ENCODE data around the gene DGAT2L6. TPM values are rescaled to one million over a fixed set of nuclear protein-coding genes. Genes with fewer than 3 reads are reported as not detected.
"Not testable (repeated sequence)": the region's sequence is repeated elsewhere in the genome, so short reads cannot be mapped to it uniquely, and the experiment has no call there.

Gene DGAT2L6
- total RNA-seq, 1 donor from 2014 or later = not detected

- DNase-seq (ENCODE audit: low read depth) = peak; percentile 58
Observed at GRCh38 chrX:70196961-70197720, 19.9 kb downstream of the DGAT2L6 start.

DNA sequence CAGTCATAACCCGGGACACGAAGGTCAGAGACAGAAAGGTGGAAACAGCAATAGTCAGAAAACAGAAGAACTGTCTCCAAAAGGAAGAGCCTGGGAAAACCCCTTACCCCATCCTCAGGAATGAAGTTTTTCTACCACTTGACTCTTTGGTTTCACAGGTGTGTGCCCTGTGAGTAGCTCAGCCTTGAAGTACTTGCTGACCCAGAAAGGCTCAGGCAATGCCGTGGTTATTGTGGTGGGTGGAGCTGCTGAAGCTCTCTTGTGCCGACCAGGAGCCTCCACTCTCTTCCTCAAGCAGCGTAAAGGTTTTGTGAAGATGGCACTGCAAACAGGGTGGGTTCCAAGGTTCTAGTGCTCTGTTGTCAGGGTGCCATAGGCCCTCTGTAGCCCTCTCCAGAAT is 24.4 kb downstream of the DGAT2L6 start:
- no peak for DNase-seq (ENCODE audit: low read depth)

DNA sequence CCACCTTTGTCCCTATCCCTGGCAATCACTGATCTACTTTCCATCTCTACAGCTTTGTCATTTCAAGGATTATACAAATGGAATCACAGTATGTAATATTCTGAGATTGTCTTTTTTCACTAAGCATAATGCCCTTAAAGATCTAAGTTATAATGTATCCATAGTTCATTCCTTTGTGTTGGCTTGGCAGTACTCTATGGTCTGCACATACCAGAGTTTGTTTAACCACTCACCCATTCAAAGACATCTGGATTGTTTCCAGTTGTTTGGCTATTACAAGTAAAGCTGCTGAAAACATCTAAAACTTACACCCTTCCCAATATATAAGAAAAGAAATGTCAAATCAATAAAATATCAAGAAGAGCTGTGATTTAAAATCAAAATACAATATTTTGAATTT is 31.2 kb downstream of the DGAT2L6 start:
- peak; percentile 6 for DNase-seq (ENCODE audit: low read depth)

DNA sequence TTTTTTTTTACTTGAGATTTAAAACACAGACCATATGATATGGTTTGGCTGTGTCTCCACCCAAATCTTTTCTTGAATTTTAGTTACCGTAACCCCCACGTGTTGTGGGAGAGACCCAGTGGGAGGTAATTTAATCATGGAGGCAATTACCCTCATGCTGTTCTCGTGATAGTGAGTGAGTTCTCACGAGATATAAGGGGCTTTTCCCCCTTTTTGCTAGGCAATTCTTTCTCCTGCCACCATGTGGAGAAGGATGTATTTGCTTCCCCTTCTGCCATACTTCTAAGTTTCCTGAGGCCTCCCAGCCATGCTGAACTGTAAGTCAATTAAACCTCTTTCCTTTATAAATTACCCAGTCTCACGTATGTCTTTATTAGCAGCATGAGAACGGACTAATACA is 32.3 kb downstream of the DGAT2L6 start:
- DNase-seq (ENCODE audit: low read depth) = not testable (repeated sequence)

- no peak for DNase-seq (ENCODE audit: low read depth)
Observed at GRCh38 chrX:70219938-70220764, 42.9 kb downstream of the DGAT2L6 start.

- no peak for DNase-seq (ENCODE audit: low read depth)
Observed at GRCh38 chrX:70226048-70226447, 48.8 kb downstream of the DGAT2L6 start.

GRCh38 chrX:70226687-70227086 is 49.4 kb downstream of the DGAT2L6 start:
- DNase-seq (ENCODE audit: low read depth) = no peak

DNA sequence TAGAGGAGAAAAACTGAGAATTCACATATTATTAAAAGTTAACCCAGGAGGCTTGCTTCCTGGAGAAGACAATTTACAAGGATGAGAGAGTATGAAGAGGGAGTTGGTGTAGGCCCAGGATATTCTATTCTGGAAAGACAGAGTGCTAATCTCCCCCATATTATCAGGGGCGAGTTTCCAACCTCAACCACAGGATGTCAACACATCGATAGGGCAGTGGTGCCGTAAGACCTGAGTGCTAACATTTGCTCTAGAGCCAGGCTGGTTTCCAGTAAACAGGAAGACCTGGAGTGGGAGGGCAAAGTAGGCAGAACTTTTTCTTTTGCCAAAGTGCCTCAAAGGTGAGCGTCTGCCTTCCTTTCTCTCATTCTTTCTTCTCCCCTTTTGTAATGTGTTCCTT is 54.4 kb downstream of the DGAT2L6 start:
- no peak for DNase-seq (ENCODE audit: low read depth)

GRCh38 chrX:70234355-70234754 is 57.1 kb downstream of the DGAT2L6 start, which contains the start of gene AWAT1:
AWAT1 (plus strand) TSS chrX:70234655; CDS start chrX:70234696, 41 bp downstream.
- DNase-seq (ENCODE audit: low read depth) = no peak

DNA sequence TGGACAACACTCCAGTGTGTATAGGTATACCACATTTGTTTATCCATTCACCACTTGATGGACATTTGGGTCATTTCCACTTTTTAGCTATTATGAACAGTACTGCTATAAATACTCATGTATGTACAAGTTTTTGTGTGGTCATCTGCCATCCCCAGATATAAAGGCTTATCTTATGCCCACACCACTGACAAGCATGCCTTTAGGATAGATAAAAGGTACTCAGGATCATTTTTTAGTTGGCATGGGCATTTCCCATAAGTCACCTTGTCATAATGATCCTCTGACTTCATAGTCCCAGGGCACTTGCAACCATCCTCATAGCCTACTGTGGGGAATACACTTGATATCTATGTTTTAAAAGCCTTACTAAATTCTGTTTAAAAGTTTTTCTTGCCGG is 63.5 kb downstream of the DGAT2L6 start:
- no peak for DNase-seq (ENCODE audit: low read depth)

GRCh38 chrX:70241501-70241900 is 64.2 kb downstream of the DGAT2L6 start:
- DNase-seq (ENCODE audit: low read depth) = no peak

DNA sequence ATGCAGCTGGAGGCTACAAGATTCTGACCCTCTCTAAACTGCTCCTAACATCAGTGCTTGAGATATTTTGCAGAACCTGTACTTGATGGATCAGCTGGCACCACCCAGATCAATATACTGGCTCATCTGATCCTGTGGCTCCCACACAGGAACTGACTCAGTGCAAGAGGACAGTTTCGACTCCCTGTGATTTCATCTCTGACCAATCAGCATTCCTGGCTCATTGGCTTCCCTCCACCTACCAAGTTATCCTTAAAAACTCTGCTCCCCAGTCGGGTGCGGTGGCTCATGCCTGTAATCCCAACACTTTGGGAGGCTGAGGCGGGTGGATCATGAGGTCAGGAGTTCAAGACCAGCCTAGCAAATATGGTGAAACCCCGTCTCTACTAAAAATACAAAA is 66.3 kb downstream of the DGAT2L6 start:
- DNase-seq (ENCODE audit: low read depth) = not testable (repeated sequence)

DNA sequence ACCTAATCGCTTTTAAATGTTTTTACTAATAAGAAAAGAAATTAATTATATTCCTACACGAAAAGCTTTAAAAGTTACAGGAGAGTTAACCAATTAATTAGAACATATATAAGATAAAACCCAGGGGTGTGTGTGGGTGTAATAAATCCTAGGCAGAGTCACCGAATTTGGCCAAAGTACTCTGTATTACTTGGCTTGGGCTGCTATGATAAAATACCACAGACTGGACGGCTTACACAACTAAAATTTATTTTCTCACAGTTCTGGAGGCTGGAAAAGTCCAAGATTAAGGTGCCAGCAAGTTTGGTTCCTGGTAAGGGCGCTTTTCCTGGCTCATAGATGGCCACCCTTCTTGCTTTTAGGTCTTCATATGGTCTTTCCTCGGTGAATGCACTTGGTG is 67.6 kb downstream of the DGAT2L6 start:
- DNase-seq (ENCODE audit: low read depth) = no peak

DNA sequence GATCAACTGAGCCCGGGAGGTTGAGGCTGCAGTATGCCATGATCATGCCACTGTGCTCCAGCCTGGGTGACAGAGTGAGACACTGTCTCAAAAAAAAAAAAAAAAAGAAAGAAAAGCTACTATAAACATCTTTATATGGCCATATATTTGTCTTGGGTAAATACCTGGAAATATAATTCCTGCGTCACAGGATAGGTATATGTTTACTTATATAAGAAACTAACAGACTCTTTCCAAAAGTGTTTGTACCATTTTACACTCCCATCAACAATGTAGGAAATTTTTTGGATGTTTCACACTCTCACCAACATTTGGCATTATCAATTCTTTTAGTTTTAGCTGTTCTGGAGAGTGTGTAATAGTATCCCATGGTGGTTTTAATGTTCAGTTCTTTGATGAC is 70.0 kb downstream of the DGAT2L6 start:
- no peak for DNase-seq (ENCODE audit: low read depth)

GRCh38 chrX:70252491-70252890 is 75.2 kb downstream of the DGAT2L6 start:
- no peak for DNase-seq (ENCODE audit: low read depth)

DNA sequence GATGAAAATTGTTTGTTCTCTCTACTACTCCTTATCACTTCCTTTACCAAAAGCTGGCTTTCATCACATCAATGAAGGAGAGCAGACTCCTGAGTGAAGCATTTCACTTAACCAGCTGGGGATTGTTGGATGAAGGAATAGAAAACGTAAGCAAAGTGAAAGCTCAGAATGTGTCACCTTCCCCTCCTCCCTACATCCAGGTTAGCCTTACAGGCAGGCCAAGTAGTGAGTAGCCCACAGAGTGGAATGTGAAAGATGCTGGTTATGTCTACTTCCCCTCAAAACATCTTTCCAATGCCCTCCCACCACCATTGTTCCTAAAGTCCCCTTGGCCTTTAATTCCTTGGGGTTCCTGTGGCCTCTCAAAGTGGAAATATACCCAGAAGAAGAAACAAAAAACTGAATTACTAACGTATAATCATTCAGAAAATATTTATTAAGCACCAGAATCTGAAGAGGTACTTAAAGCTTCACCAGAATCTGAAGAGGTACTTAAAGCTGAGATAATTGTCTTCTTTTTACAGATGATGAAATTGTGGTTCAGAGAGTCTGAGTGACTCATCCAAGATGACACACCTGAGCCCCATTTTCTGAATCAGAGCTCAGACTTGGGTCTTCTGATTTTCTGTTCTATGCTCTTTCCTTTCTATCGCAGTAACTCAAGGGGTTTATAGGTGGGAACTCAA is 76.2 kb downstream of the DGAT2L6 start:
- DNase-seq (ENCODE audit: low read depth) = peak; percentile 36

DNA sequence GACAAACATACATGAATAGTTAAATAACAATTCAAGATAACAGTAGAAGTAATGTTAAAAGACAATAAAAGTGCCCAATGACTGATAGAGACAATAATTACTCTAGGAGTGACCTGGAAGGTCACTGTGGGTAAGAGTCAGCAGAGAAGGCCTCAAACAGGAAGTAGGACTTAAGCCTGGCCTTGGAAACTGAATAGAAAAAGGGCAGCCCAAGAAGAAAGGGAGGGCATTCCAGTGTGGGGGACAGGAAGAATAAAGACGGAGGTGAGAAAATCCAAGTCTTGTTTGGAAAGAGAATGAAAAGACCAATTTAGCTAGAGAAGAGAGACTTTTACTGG is 76.7 kb downstream of the DGAT2L6 start:
- DNase-seq (ENCODE audit: low read depth) = peak; percentile 23

DNA sequence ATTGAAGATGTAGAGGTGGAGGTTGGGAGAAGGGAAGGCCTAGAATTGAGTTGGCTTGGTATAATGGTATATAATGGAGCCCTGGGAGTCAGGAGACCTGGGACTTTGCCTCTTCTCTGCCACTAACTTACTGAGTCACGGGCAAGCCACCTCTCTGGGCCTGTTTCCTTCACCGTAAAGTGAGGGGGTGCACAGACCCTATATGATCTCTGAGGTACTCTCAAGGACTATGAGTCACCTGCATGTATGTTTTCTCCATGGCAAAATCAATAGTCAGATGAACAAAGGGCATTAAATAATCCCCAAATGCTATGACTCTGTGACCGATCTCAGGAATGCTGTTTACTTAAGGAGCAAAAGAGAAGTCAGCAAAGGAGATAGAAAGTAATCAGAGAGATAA is 77.6 kb downstream of the DGAT2L6 start:
- no peak for DNase-seq (ENCODE audit: low read depth)

Data from renal cortical epithelial cell (primary cell).